ENCODE measurements around the gene CFAP210. TPM values are rescaled to one million over a fixed set of nuclear protein-coding genes. Genes with fewer than 3 reads are reported as not detected.

The CFAP210 gene
- total and polyA plus RNA-seq, 2 experiments from 2014 or later = 3.7 TPM; not detected in 1

DNA sequence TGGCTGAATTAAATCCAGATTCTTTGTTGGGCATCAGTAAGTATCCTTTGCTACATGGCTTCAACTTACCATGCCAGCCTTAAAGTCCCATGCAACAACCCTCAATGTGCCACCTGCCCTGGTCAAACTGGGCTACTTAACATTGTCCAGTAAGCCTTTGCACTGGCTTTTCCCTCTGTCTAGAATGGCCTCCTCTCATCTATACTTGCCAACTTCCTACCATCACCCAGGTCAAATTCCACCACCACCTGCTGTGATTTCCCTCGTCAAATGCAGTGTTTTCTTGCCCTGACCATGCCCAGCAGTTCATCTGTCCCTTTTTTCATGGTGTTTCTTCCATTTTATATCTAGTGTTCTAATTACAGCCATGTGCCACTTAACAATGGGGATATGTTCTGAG, 45.1 kb upstream of the CFAP210 start:
- DNase-seq (ENCODE audit: low spot score) (no peak), ATAC-seq (no peak)
- Mint-ChIP-seq H3K9me3 (peaks cover 7% of the 10 kb centered on the region; the same call in 2 of the 3 replicates), H3K4me1 (peaks cover 27% of the 10 kb centered on the region), H3K27ac (no peak overlapping the region), H3K4me3 (no peak overlapping the region; the same call in 2 of the 3 replicates), H3K27me3 (ENCODE audit: insufficient read depth, low read depth, poor library complexity) (peaks cover 3% of the 10 kb centered on the region), H3K36me3 (ENCODE audit: low read depth) (peaks cover 69% of the 10 kb centered on the region)
- Histone ChIP-seq H3K79me2 (replicated peaks; ENCODE audit: insufficient read depth) (peaks cover 64% of the 10 kb centered on the region), H2AFZ (no peak overlapping the region), H3K4me1 (ENCODE audit: insufficient read depth) (peaks cover 35% of the 10 kb centered on the region), H3F3A (replicated peaks; ENCODE audit: low read depth) (0 out of 2 replicates have a peak, but pooled peaks cover 5% of the 10 kb centered on the region), H3K9me2 (ENCODE audit: insufficient read depth) (0 out of 2 replicates have a peak, but pooled peaks cover 4% of the 10 kb centered on the region), H3K27me3 (ENCODE audit: insufficient read depth) (no peaks in the 10 kb centered on the region), H4K20me1 (replicated peaks; ENCODE audit: insufficient read depth) (peaks cover 11% of the 10 kb centered on the region; the same call in 1 of the 2 replicates), H3K4me3 (no peak overlapping the region), H3K4me2 (peak overlapping the region; percentile 41; the same call in 1 of the 2 replicates), H3K36me3 (ENCODE audit: insufficient read depth) (peaks cover 23% of the 10 kb centered on the region), H3K27ac (ENCODE audit: low read depth) (no peak overlapping the region)
- TF ChIP-seq EZH2phosphoT487 (IDR thresholded peaks at IDR 0.05; ENCODE audit: unreplicated experiment) (no peak), ZNF114 (CRISPR knock-in tag; IDR thresholded peaks at IDR 0.05) (no peak), ZNF331 (CRISPR knock-in tag; IDR thresholded peaks at IDR 0.05; ENCODE audit: low read depth) (no peak), POLR2AphosphoS5 (IDR thresholded peaks at IDR 0.05; ENCODE audit: low read depth) (no peak), STAT1 (IDR thresholded peaks at IDR 0.05; ENCODE audit: unreplicated experiment) (no peak), EZH2 (IDR thresholded peaks at IDR 0.05; ENCODE audit: low read depth, unreplicated experiment) (no peak), CREB1 (CRISPR knock-in tag; IDR thresholded peaks at IDR 0.05; ENCODE audit: low read depth) (no peak), JUNB (IDR thresholded peaks at IDR 0.05; ENCODE audit: unreplicated experiment) (no peak), NANOG (IDR thresholded peaks at IDR 0.05; ENCODE audit: borderline replicate concordance) (no peak)
- TF ChIP-seq, protein P1, sequence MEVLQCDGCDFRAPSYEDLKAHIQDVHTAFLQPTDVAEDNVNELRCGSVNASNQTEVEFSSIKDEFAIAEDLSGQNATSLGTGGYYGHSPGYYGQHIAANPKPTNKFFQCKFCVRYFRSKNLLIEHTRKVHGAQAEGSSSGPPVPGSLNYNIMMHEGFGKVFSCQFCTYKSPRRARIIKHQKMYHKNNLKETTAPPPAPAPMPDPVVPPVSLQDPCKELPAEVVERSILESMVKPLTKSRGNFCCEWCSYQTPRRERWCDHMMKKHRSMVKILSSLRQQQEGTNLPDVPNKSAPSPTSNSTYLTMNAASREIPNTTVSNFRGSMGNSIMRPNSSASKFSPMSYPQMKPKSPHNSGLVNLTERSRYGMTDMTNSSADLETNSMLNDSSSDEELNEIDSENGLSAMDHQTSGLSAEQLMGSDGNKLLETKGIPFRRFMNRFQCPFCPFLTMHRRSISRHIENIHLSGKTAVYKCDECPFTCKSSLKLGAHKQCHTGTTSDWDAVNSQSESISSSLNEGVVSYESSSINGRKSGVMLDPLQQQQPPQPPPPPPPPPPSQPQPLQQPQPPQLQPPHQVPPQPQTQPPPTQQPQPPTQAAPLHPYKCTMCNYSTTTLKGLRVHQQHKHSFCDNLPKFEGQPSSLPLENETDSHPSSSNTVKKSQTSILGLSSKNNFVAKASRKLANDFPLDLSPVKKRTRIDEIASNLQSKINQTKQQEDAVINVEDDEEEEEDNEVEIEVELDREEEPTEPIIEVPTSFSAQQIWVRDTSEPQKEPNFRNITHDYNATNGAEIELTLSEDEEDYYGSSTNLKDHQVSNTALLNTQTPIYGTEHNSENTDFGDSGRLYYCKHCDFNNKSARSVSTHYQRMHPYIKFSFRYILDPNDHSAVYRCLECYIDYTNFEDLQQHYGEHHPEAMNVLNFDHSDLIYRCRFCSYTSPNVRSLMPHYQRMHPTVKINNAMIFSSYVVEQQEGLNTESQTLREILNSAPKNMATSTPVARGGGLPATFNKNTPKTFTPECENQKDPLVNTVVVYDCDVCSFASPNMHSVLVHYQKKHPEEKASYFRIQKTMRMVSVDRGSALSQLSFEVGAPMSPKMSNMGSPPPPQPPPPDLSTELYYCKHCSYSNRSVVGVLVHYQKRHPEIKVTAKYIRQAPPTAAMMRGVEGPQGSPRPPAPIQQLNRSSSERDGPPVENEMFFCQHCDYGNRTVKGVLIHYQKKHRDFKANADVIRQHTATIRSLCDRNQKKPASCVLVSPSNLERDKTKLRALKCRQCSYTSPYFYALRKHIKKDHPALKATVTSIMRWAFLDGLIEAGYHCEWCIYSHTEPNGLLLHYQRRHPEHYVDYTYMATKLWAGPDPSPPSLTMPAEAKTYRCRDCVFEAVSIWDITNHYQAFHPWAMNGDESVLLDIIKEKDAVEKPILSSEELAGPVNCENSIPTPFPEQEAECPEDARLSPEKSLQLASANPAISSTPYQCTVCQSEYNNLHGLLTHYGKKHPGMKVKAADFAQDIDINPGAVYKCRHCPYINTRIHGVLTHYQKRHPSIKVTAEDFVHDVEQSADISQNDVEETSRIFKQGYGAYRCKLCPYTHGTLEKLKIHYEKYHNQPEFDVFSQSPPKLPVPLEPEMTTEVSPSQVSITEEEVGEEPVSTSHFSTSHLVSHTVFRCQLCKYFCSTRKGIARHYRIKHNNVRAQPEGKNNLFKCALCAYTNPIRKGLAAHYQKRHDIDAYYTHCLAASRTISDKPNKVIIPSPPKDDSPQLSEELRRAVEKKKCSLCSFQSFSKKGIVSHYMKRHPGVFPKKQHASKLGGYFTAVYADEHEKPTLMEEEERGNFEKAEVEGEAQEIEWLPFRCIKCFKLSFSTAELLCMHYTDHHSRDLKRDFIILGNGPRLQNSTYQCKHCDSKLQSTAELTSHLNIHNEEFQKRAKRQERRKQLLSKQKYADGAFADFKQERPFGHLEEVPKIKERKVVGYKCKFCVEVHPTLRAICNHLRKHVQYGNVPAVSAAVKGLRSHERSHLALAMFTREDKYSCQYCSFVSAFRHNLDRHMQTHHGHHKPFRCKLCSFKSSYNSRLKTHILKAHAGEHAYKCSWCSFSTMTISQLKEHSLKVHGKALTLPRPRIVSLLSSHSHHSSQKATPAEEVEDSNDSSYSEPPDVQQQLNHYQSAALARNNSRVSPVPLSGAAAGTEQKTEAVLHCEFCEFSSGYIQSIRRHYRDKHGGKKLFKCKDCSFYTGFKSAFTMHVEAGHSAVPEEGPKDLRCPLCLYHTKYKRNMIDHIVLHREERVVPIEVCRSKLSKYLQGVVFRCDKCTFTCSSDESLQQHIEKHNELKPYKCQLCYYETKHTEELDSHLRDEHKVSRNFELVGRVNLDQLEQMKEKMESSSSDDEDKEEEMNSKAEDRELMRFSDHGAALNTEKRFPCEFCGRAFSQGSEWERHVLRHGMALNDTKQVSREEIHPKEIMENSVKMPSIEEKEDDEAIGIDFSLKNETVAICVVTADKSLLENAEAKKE (CRISPR knock-in tag; IDR thresholded peaks at IDR 0.05) = no peak
- TF ChIP-seq, protein P2, sequence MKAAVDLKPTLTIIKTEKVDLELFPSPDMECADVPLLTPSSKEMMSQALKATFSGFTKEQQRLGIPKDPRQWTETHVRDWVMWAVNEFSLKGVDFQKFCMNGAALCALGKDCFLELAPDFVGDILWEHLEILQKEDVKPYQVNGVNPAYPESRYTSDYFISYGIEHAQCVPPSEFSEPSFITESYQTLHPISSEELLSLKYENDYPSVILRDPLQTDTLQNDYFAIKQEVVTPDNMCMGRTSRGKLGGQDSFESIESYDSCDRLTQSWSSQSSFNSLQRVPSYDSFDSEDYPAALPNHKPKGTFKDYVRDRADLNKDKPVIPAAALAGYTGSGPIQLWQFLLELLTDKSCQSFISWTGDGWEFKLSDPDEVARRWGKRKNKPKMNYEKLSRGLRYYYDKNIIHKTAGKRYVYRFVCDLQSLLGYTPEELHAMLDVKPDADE (IDR thresholded peaks at IDR 0.05) = no peak
- TF ChIP-seq, protein P3, sequence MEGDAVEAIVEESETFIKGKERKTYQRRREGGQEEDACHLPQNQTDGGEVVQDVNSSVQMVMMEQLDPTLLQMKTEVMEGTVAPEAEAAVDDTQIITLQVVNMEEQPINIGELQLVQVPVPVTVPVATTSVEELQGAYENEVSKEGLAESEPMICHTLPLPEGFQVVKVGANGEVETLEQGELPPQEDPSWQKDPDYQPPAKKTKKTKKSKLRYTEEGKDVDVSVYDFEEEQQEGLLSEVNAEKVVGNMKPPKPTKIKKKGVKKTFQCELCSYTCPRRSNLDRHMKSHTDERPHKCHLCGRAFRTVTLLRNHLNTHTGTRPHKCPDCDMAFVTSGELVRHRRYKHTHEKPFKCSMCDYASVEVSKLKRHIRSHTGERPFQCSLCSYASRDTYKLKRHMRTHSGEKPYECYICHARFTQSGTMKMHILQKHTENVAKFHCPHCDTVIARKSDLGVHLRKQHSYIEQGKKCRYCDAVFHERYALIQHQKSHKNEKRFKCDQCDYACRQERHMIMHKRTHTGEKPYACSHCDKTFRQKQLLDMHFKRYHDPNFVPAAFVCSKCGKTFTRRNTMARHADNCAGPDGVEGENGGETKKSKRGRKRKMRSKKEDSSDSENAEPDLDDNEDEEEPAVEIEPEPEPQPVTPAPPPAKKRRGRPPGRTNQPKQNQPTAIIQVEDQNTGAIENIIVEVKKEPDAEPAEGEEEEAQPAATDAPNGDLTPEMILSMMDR (conservative IDR thresholded peaks at IDR 0.05; ENCODE audit: low read depth in 2 of 2) = no peak
- TF ChIP-seq, protein P4, sequence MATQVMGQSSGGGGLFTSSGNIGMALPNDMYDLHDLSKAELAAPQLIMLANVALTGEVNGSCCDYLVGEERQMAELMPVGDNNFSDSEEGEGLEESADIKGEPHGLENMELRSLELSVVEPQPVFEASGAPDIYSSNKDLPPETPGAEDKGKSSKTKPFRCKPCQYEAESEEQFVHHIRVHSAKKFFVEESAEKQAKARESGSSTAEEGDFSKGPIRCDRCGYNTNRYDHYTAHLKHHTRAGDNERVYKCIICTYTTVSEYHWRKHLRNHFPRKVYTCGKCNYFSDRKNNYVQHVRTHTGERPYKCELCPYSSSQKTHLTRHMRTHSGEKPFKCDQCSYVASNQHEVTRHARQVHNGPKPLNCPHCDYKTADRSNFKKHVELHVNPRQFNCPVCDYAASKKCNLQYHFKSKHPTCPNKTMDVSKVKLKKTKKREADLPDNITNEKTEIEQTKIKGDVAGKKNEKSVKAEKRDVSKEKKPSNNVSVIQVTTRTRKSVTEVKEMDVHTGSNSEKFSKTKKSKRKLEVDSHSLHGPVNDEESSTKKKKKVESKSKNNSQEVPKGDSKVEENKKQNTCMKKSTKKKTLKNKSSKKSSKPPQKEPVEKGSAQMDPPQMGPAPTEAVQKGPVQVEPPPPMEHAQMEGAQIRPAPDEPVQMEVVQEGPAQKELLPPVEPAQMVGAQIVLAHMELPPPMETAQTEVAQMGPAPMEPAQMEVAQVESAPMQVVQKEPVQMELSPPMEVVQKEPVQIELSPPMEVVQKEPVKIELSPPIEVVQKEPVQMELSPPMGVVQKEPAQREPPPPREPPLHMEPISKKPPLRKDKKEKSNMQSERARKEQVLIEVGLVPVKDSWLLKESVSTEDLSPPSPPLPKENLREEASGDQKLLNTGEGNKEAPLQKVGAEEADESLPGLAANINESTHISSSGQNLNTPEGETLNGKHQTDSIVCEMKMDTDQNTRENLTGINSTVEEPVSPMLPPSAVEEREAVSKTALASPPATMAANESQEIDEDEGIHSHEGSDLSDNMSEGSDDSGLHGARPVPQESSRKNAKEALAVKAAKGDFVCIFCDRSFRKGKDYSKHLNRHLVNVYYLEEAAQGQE (IDR thresholded peaks at IDR 0.05; ENCODE audit: unreplicated experiment) = no peak
